22Rv1 (cell line): ENCODE data around the gene MYO15B.

Experiments
- H3K27ac ChIP-seq: fragments of 450-650 bp; 2 replicates; pipeline ENCODE4 v1.5.1; 2017
- ZFX ChIP-seq: fragments of 450-650 bp; IDR thresholded peaks from 2 replicates; pipeline ENCODE4 v1.6.1; 2017; ENCODE audit warnings: antibody characterized with exemption, borderline replicate concordance
- TF ChIP-seq, protein P1 (sequence below): fragments of 450-650 bp; IDR thresholded peaks from 2 replicates; pipeline ENCODE4 v1.5.1; 2017; ENCODE audit warnings: mild to moderate bottlenecking

The MYO15B gene

DNA sequence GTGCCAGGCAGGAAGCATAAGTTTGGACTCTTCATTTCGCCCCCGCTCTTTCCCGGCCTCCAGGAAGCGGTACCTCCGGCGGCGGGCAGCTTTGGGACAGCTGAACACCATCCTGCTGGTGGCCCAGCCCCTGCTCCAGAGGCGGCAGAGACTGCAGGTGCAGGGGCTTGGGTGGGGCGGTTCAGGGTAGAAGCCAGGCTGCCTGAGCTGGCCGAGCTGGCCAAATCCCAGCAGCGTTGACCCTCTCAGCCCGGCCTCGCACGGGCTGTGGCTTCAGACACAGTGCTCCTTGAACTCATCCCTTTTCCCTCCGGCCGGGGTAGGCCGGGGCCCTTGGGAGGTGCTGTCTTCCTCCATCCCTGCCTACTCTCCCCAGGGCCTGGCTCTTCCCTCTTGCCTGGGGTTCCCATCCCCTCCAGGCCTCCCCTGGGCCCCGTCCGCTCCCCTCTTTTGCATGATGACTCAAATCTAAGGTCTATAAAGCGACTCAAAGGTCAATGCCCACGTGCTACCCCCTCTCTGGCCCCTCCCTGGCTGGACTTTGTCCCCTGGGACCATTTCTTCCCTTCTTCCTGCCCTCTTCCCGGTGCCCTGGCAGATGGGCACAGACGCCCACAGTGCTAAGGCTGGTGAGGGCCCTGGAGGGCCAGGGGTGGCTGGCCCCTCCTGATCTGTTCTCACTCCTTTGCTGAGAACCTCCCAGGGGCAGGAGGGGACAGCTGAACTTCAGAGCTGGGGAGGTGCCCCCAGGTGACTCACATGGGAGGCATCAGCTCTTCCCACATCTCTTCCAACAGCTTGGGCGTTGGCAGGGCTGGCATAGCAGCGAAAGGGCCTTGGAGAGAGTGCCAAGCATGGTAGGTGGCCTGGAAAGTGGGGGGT lies 22.7 kb downstream of the MYO15B start:
- H3K27ac ChIP-seq, result no peak overlapping the region
- no peak for TF ChIP-seq ZFX
- TF ChIP-seq, protein P1, sequence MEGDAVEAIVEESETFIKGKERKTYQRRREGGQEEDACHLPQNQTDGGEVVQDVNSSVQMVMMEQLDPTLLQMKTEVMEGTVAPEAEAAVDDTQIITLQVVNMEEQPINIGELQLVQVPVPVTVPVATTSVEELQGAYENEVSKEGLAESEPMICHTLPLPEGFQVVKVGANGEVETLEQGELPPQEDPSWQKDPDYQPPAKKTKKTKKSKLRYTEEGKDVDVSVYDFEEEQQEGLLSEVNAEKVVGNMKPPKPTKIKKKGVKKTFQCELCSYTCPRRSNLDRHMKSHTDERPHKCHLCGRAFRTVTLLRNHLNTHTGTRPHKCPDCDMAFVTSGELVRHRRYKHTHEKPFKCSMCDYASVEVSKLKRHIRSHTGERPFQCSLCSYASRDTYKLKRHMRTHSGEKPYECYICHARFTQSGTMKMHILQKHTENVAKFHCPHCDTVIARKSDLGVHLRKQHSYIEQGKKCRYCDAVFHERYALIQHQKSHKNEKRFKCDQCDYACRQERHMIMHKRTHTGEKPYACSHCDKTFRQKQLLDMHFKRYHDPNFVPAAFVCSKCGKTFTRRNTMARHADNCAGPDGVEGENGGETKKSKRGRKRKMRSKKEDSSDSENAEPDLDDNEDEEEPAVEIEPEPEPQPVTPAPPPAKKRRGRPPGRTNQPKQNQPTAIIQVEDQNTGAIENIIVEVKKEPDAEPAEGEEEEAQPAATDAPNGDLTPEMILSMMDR, result no peak

DNA sequence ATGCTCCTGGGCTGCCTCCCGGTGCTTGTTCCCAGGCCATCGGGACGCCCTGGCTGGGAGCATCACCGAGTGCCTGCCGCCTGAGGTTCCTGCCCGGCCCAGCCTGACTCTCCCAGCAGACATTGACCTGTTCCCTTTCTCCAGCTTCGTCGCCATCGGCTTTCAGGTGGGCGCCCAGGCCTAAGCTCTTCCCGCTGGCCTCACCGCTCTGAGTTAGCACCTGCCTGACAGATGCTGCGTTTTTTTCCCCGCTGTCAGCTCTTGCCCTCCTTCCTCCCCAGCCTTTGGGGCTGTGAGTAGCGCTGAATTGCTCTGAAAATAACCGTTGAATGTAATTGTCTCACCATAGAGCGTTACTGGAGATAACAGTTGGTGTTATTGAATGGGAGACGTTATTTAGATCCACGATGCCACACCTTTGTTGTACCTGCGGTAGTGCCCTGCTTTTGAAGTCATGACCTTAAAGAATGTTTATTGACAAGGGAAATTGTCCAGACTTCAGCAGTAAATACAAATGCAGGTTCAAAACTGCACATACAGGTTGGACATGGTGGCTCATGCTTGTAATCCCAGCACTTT lies 24.3 kb downstream of the MYO15B start:
- no peak overlapping the region for H3K27ac ChIP-seq
- TF ChIP-seq, protein P1, result no peak
- no peak for TF ChIP-seq ZFX

DNA sequence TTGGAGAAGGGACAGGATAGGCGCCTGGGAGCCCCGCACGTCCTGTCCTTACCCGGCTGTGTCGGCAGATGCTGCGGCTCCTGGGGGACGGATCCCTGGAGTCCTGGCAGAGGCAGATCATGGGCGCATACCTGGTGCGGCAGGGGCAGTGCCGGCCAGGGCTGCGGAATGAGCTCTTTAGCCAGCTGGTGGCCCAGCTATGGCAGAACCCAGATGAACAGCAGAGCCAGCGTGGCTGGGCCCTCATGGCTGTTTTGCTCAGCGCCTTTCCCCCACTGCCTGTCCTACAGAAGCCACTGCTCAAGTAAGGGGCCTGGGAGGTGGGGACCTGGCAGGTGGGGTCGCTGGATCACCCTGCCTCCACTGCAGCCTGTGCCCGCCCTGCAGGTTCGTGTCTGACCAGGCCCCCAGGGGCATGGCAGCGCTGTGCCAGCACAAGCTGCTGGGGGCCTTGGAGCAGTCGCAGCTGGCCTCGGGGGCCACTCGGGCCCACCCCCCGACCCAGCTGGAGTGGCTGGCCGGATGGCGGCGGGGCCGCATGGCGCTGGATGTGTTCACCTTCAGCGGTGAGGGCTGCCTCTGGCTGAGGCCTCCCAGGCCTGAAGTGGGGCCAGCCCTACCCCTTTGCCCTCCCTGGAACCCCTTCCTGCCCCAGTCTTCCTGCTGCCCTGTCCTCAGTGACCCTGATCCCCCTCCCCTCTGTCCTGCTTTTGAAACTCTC lies 25.5 kb downstream of the MYO15B start:
- H3K27ac ChIP-seq, result no peak overlapping the region
- TF ChIP-seq, protein P1, result no peak
- TF ChIP-seq ZFX, result no peak

DNA sequence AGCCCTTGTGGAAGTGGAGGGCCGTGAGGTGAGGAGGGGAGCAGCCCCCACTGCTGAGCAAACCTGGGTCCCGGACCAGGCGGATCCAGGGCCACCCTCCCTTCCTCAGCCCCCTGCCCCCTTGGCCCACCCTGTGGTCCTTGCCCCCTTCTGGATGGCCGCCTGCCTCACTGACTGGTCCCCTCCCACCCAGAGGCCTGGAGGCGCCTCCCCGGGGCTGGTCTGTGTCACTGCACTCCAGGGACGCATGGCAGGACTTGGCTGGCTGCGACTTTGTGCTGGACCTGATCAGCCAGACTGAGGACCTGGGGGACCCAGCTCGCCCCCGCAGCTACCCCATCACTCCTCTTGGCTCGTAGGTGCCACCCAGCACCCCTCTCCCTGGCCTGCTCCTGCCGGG lies 26.4 kb downstream of the MYO15B start:
- no peak overlapping the region for H3K27ac ChIP-seq
- TF ChIP-seq, protein P1, result no peak
- TF ChIP-seq ZFX, result no peak

DNA sequence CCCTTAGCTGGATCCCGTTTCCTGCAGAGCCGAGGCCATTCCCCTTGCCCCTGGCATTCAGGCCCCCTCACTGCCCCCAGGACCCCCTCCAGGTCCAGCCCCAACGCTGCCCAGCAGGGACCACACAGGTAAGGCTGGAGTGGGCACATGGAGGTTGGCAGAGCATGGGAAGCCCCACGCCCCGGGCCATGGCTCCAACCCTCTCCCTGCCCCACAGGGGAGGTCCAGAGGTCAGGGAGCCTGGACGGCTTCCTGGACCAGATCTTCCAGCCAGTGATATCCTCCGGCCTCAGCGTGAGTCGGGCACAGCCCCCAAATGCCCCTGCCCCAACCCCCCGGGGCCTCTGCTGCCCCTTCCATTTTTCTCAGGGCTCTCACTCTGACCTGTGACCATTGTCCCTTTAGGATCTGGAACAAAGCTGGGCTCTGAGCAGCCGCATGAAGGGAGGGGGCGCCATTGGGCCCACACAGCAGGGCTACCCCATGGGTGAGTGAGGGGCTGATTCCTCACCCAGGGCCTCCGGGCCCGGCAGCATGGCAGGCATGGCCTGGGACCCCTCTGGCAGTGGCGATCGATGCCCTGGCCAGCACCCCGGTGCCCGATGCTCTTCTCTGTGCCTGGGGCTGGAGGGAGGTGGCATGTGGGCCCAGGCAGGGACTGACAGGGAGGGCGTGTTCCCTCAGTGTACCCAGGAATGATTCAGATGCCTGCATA lies 27.1 kb downstream of the MYO15B start:
- TF ChIP-seq, protein P1, result no peak
- no peak overlapping the region for H3K27ac ChIP-seq

DNA sequence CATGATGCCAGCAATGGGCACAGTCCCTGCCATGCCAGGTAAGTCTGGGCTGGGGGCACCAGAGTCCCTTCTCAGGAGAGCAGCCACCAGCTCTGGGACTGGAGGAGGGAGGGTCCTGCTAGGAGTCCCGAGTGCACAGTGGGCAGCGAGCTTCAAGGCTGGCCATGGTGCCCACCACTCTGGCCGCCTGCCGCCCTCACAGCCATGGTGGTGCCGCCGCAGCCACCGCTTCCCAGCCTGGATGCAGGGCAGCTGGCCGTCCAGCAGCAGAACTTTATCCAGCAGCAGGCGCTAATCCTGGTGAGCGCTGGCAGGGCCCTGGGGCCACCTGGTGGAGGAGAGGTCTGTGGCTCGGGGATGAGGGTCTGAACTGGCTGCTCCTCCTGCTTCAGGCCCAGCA lies 27.7 kb downstream of the MYO15B start:
- TF ChIP-seq, protein P1, result no peak
- no peak for TF ChIP-seq ZFX
- no peak overlapping the region for H3K27ac ChIP-seq
